AML-193 (cell line): ENCODE measurements around the gene NOTCH1.

Source experiments
- DNase-seq, 2 experiments: peaks; one replicate each; lab custom pipeline; 2025; lab: John Stamatoyannopoulos, UW

The NOTCH1 gene

DNA sequence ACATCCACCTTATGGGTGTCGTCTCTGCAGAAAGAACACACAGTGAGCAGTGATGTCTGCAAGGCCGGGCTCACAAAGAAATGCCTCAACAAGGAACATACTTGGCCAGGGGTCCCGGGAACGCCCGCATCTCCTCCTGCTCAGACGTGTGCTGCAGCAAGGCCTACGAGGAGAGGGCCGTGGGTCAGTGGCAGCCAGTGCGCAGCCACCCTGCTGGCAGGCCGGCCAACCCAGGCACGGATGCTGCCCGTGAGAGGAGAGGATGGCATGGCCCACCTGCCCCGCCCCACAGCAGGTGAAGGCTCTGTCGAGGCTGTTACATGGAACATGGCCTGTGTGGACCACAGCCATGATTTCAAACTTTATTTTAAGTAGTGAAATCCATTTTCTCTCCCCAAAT lies 82.3 kb downstream of the NOTCH1 start:
- DNase-seq, result no peak

DNA sequence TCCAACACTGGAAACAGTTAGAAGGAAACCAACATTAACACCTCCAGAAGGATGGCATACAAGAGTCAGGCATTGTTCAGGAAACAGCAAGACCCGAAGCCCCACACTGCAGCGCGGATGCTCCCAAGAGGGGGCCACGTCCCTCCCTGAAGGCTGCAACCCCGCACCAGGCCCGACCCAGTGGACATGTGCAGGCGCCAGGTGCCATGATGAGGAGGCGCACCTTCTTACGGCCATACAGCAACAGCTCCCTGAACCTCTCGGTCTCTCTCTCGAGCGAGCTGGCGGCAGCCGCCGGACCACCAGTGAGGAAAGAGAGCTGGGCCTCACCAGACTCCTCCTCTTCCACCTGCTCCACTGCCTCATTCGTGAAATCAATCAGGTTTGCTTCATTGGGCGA lies 83.2 kb downstream of the NOTCH1 start:
- DNase-seq, result no peak

DNA sequence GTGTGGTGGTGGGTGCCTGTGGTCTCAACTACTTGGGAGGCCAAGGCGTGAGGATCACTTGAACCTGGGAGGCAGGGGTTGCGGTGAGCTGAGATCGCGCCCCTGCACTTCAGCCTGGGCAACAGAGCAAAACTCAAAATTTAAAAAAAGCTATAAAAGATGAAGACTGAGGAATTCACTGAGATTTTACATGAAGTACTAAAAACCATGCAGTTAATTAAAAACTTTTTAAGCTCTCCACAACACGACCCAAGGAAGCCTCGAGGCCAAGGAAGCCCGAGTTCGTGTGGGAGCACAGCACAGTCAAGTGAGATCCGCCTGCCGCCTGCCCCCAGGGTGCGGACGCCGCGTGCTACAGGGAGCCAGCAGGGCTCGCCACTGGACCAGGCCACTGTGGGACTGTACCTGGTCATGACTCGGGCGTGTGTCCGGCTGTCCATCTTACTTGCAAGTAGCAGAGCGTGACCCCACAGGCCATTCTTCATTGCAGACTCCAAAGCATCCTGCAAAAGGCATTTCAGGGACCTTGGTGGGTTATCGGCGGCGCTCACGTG lies 85.0 kb downstream of the NOTCH1 start:
- DNase-seq, result no peak

DNA sequence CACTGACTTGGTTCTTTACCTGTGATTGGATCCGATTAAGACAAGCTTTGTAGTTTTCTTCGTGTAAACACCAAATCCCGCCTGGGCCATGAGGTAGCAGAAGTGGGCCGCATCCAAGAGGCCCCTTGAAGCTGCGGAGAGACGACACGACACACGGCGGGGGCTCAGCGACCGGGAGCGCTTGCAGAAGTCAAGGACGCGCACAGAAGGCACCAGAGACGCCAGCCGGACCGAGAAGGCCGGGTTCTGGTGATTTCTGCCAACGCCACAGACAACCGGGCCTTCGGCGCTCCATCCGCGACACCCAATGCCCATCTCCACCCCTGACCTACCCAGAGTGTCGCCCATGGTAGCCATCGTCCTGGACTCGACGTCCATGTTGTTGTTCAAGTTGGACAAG lies 86.4 kb downstream of the NOTCH1 start:
- DNase-seq, result no peak

DNA sequence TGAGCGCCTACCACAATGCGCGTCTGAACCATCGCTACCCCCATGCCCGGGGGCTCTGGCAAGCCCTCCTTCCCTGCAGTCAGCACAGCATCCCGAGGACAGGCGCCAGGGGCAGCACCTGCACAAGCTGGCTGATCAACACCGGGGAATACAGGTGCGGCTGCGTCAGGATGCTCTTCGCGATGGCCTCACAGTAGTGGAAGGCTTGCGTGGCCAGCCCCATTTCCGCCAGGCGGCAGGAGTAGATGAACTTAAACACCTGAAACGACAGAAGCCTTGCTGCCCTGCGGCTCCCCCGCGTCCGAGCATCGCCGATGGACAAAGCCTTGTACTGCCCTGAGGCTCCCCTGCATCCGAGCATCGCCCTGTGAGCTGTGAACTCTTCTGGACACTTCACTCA lies 88.5 kb downstream of the NOTCH1 start:
- no peak for DNase-seq

DNA sequence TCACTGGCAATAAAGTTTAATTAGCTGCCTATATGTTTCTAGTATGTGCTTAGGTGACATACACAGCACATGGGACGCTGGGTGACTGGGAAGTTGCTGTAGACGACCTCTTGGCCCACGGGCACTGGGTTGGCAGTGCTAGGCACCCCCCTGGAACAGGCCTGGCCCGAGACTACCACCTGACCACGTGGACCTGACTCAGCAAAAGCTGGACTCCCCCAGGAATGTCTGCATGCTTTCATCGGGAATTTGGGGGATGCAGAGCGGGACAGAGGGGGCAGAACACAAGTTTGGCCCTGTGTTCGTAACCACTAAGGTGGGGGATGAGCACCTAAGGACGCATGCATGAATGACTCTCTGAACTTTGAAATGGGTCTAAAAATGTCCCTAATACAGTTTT lies 89.6 kb downstream of the NOTCH1 start:
- DNase-seq, result no peak

DNA sequence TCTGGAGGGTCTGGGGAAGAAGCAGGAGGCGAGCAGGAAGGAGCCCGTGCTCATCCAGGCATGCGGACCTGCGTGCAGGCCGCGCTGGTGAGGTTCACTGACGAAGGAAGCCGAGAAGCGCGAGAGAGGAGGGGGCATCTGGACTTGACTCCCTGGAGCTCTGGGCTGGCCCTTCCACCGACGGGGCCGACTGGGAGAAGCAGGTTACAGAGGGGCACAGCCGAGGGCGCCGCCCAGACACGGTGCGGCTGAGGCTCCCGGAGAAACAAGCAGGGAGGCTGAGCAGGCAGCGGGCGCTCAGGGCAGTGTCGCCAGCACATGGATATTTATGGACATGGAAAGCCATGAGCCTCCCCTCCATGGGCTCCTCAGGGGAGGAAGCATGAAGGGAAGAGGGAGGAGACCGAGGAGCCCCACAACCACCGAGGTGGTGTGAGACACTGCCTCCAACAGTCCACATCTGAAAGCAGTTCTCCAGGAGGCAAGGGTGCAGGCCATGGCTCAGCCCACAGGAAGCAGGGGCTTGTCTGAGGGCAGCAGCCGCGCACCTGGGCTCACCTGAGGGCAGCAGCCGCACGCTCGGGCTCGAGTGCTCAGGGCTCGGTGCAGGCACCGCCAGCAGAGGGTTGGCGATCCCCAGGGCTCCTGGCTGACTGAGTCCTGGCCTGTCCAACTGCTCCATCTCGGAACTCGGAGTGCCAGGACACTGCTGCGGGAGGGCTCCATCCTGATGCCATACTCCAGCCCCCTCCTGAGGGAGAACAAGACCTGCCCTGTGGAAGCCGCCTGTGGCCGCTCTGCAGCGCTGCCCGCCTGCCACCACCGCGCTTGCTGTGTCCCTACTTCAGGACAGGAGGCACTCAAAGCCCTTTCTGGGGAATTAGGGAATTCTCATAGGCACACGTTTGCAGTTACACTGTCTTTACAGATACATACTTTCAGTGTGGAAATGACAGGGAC lies 90.5 kb downstream of the NOTCH1 start:
- no peak for DNase-seq

DNA sequence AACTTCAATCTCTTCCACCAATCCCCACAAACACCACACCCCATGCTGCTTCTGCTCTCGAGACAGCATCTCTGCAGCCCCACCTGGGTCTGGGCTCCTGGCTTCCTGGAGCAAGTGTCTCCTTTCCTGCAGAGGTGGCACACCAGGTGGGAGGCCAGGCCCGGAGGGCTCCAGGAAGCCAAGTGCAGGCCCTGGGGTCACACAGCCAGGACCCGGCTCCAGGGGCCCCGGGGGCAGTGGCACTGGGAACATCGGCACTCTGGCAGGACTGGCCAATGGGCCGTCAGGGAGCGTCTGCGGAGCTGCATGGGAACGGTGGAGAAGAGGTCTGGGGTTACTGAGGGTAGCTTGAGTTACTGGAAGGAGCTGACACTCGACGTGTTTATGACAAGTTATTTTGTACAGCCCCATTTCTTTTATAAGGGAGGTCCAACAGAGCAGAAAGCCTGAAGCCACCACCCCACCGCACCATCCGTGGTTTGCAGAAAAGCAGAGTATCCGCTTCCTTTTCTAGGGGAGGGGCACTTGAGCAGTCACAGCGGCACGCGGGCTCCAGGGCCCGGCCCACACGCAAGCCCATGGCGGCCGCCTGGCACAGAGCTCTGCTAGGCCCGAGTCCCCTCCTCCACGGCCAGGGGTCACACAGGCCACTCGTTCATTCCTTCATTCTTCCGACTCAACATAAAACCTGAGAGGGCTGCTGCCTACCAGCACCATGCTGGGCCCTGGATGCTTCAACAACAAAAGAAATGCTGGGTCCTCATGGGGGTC lies 91.6 kb downstream of the NOTCH1 start:
- DNase-seq, result no peak

DNA sequence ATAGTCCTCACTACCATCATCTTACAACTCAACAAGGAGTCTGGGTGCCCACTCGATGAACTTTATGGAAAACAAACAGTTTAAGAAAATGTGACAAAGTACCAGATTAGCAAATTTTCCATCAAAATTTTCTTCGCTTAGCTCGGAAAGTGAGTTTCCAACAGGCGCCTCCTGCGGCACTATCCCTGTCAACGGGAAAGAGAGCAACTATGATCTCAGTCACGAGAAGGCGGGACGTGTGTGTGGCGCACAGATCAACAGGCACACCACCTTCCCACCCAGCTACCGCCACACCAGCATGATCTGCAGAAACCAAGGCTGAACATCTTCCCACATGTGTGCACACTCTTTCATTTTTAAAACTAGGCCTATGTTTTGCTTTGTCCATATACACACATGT lies 92.5 kb downstream of the NOTCH1 start:
- DNase-seq, result no peak

DNA sequence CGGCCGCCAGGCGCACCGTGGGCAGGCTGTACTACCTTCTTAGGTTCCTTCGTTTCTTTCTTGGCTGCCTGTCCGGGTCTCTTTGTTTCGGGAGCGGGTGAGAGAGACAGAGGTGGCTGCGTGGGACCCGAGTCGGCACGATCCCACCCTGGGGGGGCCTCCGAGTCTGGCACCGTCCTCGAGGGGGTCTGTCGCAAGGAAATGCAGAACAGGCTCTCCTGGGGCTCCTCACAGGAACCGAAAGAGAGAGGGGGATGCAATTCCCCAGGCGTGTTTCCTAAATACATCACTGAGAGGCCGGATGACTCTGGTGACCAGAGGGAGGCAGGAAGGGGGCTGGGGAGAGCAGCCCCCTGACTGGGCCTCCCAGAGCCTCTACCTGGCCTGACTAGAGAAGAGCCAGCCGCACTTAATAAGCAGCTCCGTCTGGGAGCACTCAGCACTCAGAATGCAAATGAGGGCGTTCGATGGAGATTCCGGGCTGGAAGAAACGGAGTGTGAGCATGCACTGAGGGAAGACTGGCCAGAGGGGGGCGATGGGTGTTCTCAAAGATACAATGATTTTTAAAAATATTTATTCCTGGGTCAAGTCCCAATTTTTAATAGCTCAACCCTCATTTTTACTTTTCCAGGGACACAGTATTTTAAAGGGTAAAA lies 94.5 kb downstream of the NOTCH1 start:
- DNase-seq, result no peak

DNA sequence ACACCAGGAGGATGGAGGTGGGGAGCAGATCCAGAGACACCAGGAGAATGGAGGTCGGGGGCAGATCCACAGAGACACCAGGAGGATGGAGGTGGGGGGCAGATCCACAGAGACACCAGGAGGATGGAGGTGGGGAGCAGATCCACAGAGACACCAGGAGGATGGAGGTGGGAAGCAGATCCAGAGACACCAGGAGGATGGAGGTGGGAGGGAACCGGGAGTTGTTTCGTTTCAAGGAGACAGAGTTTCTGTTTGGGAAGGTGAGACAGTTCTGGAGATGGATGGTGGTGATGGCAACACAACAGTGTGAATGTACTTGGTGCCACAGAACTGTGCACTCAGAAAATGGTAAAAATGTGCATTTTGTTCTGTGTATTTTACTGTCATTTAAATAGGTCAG lies 97.2 kb downstream of the NOTCH1 start:
- no peak for DNase-seq

DNA sequence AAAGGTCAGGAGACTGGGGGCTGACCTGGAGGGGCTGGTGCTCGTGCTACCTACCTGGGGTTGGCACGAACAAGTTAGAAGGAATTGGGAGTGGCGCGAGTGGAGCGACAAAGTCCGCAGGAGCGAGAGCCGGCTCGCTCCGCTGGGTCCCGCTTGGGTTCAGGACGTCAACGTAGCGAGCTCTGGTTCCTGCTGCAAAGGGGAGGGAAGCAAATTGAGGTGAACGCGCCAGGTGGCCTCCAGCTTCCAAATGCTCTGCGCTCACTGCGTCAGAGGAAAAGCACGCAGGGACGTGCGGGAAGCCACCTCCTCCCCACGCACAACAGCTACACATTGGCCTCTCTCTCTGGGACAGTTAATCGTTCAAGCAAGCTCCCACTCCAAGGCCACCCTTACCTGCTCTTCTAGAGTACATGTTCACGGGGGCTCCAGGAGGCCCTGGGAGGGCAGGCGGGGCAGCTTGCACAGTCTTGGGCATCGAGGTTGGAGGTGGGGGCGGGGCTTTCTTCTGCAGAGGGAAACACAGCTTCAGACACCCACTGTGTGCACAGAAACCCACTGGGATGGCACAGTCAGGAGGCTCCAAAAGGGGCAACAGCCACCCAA lies 98.6 kb downstream of the NOTCH1 start:
- no peak for DNase-seq

DNA sequence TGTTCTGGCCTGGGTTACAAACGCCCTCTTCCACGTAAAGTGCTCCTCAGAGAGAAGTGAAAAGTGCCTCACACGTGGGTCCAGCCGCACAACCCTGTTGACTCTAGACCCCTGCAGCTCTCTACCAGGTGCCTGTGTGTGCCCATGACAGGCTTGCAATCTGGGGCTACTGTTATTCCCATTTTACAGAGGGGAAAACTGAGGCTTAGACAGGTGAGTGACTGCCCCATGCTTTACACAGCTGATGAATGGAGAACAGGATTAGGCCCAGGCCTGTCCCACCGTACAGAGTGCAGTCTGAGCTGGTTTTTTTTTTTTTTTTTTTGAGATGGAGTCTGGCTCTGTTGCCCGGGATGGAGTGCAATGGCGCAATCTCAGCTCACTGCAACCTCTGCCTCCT lies 100.0 kb downstream of the NOTCH1 start:
- DNase-seq, result no peak
